Activated T-helper 9 cell treated with anti-CD3 and anti-CD28 coated beads, Interleukin-2, amount 50 U/mL, for 16 hours (primary cell): ENCODE measurements around the gene PROK1.

Experiments used
- DNase-seq: peaks from one replicate; pipeline ENCODE4 v3.0.0-alpha.2; 2020; ENCODE audit warnings: low read depth

The PROK1 gene

DNA sequence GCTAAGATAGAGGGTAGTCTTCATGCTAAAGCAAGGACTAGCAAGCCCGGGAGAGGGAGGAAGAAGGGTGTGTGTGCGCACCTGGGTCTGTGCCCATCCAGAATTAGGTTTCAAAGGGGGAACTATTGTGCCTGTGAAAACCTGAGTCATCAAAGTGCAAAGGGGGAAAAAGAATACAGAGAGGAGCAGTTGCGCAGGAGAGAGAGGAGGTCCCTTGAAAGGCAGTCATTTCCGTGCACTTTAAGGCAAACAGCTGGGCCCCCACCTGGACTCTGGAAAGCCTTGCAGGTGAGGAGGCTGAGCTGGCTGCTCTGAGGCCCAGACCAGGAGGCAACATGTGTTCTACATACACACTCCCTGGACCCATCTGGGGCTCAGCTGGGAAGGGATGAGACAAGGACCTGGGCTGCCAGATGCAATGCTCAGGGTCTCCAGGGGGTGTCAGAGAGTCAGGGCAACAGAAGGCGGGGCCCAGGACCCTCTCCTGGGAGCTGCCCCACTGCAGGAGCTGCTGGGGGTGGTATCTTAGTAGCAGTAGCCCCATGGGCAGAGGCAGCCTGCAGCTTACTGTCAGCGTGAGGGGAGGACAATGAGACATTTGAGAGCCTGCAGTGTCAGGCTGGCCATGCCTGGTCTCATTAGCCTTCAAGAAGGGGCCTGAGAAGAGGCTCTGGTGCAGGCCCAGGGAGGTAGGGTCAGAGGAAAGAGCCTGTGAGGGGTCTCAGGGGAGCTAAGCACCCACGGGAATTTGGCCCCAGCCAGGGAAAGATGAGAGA, 14.3 kb downstream of the PROK1 start:
- DNase-seq = no peak

DNA sequence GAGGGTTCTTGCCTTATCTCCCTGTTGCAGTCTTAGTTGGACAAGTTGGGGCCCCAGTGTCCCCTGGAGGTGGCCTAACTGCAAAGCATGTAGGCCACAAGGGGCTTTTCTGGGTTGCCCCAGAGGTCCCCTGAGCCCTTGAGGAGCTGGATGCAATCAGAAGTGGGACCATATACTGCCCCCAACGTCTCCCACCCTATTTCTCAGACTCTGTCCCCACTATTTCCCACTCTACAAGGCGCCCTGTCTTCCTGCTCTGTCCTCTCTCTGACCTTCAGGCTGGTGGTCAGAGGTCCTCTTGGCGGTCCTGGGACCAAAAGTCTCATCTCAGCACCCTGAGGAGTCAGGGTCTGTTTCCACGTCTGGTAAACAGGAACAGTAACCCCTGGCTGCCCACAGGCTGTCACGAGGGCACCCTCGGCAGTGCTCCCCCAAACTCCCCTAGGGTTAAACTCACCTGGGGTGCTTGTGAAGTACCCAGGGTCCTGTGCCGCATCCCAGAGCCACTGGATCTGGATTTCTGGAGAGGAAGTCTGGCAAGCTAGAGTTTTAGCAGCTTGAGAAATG, 14.9 kb downstream of the PROK1 start:
- DNase-seq = no peak

DNA sequence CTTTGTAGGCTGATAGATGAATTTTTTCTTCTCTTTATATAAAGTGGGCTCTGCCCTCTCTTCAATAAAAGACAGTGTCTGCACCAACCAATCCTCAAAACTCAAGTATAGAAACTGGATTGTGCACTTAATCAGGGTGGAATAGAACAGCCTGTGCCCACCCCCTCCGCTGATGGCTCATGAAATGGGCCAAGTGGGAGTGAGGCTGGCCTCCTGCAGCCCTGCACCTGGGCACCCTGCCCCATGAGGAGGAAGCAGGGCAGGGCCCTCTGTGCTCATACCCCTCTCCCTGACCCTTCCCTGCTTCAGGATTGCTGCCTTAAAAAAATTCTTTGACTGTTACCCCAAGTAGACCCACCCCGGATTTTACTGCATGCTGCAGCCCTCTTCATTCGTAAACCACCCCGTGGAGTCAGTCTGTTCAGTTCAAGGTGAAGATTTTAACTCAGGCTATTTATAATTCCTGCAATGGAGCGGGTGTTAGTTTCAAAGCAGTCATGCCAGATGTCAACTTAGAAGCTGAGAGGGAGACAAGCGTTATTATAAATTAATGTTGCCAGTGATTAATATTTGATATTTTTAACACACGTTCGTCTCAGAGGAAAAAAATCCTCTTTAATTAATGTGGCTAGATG, 15.8 kb downstream of the PROK1 start:
- no peak for DNase-seq

DNA sequence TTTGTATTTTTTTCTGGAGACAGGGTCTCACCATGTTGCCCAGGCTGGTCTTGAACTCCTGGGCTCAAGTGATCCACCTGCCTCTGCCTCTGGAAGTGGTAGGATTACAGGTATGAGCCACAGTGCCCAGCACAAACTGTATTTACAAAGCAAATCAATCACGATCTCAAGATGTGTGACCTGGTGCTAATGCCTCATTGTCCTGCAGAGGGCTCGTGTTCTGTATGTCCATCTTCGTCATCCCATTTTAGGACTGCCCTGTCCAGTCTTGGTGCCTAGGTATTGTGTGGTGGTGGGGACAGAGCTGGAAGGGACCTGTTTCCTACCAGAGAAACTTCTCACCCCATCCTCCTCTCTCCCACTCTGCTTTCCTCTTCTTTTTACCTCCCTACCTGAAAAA, 20.2 kb downstream of the PROK1 start:
- DNase-seq = no peak

DNA sequence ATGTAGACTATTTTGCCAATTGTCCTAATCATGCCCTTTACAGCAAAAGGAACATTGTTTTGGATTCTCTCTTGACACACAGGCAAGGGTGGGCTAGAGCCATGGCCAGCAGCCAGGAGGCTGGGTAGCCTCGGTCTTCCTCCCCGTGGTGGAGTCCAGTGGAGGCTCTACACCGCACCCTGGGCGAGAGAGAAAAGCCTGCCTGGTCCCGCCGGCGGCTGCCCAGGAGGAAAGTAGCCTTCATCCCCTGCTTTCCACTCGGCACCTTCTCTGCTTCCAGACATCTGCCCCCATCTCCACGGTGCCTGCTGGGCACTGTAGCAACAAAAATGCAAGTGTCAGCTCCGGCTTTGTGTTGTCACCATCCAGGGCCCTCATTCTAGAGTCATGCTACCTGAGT, 21.6 kb downstream of the PROK1 start:
- no peak for DNase-seq

DNA sequence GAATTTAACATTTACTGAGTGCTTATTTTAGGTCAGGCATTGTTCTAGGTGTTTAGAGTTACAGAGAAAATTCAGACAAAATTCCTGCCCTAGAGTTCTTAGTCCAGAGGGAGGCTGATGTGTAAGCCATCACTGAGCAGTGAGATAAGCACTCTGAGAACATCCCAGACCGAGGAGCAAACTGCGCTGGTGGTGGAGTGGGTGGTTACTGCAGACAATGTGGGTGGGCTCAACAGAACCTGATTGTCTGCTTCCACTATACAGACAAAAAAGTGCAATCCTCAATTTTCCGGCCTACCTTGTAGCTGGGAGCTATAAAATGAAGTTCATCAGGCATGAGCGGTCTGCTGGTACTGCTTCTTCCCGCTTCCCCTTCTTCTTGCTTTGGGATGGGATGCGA, 23.5 kb downstream of the PROK1 start:
- DNase-seq = no peak

DNA sequence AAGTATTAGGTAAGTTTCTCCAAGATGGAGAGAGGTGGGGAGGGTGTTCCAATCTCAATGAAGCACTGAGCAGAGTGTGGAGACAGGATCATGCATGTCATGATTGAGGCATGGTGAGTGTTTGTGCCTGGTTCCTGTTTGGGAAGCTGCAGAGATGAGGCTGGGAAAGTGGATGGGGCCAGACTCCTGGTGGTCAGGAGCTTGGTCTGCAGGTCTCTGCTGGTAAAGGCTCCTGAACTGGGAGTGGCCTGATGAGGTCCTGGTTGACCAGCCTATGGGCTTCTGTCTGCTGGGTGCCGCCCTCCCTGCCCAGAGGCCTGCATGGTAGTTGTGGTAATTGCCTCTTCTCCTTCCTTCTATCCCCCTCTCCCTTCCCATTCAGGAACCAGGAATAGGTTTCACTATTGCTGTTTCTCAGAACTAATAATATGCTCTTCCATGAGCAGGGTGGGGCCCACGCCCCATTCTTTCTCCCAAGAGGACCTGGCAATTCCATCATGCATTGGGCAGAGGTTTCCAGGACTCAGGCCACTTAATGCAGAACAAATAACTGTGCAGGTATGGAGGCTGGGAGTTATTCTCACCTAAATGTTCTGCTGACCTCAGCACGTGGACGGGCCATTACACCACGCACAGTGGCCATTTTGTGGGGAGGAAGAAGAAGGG, 24.5 kb downstream of the PROK1 start:
- no peak for DNase-seq

DNA sequence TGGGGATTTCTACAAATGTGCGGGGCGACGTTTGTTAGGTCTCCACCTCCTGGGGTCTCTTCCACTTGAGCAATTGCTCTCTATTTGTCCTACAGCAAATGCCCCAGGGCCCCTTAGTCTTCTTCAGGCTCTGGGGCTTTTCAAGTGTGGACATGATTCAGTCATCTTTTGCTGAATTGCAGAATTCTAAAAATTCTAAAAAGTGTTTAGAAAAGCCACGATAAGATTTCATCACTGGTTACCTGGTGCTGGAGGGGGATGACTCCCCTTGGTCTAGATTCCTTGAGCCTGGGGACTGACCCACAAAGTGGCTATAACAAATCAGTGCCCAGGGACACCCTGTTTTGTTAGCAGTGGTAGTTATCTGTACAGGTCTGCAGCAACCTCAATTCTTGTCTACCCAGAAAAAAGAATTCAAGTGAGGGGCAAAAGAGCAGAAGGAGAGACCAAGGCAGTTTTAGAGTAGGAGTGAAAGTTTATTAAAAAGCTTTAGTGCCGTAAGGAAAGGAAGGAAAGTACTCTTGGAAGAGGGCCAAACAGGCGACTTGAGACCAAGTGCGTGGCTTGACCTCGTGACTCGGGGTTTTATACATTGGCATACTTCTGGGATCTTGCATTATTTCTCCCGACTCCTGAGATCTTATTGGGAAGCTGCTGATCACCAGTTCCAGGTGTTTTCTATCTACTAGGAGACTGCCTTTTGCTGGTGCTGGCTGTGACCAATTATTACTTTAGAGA, 25.2 kb downstream of the PROK1 start:
- no peak for DNase-seq

DNA sequence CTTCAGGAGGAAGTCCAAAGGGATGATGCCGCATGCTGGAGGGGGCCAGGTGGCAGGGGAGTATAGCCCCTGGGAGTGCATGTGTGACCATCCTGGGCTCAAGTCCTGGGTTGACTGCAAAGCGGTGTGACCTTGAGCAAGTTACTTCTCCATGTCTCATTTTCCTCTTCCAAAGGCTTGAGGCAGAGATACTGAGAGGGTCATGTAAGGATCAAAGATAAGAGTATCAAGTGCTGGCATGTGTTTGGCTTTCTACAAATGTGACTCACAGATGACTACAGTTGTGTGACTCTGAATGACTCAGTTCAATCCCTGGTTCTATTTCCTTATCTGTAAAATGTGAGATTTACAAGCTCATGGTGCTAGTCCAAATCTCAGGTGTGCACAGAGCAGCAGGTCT, 26.1 kb downstream of the PROK1 start:
- no peak for DNase-seq

DNA sequence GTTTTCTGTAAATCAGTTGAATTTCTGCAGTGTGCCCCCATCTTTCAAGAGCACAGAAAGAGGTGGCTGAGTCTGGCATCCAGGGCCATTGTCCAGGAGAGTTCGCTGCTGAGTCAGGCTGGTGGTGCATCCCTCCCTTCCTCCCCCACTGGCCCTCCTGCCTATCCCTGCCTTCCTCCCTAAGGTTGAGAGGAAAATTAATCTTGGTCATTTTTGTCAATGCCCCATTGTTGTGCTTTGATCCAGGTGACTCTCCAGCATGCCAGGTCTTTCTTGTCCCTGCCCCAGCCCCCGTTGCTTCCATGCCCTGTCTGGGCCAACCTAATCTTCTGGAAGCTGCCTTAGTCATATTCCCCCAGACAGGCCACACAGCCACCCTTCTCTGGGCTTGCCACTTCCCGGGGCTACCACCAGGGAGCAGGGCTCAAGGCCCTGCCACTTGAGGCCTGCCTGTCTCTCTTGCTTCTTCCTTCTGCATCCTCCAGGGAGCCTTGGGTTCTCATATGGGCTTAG, 26.6 kb downstream of the PROK1 start:
- DNase-seq = no peak

DNA sequence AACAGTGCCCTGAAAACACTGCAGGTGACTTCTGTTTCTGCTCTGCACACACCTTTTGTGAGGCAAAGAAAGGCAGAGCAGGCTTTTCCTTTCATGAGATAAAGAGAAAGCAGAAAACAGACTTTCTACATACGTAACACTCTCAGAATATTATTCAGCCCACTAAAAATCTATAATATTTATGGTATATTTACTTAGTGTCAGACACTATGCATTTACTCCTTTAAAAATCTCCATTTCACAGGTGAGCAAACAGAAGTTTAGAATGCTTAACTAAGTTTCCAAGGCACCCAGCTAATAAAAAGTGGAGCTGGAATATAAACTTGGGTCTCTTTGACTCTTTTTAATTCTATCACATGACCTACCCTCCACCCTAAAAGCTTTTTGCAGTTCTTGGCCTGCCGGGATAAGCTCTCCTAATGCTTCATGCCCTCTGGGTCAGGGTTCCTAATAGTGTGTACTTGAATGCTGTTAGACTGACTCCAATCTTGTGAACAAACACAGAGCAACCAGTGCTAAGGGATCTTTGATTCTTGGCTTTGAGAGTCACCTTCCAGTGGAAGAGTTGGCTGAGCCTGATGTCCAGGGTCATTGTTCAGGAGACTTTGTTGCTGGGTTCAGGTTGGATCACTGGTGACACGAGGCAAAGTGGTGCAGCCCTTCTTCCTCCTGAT, 27.2 kb downstream of the PROK1 start:
- no peak for DNase-seq

DNA sequence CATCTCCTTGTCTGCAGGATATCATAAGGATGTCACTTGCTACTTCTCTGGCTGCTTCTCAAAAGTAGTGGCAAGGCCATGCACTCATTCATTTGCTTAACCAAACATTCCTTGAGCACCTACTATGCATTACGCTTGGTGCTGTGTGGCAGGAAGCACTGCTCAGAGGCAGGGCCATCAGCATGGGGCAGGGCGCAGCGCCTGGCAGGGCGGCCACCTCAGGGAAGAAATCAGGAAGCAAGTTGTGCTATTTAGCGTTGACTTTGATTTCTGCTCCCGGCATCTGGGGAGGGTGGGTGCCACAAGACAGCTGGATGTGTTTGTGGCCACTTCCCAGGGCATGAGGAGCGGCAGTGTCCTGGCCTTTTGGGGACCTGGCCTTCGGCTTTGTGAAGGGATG, 27.9 kb downstream of the PROK1 start:
- DNase-seq = no peak

DNA sequence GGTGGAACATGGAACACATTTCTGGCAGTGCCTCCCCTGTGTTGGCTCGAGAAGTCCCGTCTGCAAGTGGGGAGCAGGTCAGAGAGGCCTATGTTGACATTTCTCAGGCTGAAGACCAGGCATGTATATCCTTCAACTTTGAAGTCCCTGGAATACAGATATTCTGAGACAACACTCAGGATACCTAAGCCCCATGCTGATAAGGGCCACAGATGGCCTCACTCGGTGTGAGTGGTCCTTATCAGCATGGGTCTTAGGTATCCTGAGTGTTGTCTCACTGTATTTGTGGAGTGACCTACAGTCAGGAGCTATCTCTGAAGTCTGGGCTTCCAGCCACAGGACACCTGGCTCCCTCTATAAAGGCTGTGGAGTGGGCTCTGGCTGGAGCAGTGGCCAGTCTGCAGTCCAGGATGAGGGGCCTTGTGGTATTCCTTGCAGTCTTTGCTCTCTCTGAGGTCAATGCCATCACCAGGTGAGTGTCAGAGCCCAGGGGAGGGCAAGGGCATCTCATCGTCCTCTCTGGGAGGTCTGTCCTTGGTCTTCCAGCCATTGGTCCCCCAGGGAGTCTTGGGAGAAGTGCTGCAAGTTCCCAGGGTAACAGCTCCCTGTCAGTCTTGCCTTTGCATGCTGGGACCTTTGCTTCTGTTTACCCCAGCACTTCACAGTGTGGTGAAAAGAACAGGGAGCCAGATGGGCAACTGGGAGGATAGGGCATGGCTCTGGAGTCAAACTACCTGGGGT, 29.6 kb downstream of the PROK1 start:
- DNase-seq = no peak

DNA sequence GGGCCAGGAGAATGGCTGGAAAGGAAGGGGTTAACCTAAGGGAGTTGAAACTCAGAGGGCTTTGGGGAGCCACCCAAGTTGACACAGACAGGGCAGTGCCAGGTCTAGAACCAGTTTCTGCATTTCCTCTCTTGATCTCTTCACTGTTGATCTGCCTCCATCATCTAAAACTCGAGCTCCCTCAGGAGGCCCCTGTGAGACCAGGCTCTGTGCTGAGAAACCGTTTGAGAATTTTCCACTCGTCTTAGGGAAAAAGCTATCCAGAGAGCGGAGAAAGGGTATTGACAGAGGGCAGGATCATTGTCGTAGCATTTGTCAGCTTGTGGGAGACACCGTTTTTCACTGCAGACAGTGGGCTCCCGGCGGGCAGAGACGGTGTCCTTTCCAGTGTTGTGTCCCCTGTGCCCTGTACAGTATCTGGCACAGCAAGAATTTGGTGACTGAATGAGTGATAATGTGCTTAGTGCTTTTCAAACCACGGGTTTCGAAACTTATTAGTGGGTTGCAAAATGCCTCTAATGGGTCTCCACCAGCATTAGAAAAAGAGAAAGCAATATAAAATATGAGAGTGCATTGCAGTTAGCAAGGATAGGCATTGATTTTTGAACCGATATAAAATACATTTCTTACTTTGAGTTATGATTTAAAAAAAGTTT, 31.1 kb downstream of the PROK1 start:
- no peak for DNase-seq

DNA sequence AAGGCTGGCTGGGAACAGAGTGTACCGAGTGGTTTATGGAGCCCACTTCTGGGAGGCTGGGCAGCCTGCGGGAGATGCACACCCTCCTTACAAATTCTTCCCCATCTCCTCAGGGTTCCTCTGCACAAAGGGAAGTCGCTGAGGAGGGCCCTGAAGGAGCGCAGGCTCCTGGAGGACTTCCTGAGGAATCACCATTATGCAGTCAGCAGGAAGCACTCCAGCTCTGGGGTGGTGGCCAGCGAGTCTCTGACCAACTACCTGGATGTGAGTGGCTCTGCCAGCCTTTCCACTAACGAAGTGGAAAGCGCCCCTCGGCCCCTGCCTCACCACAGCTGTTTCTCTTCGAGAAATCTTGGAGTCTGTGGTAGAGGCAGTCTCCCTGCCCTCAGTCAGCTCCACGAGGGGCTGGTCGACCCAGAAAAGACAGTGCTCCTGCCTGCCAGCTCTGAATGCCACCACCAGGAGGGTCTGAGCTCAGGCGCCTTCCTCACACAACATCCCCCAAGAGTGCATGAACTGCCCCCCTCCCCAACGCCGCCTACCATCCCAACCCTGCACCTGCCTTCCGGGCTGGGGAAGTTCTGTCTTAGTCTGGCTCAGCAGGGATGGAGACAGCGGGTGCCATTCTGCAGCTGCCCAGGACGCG, 31.8 kb downstream of the PROK1 start:
- DNase-seq = no peak

DNA sequence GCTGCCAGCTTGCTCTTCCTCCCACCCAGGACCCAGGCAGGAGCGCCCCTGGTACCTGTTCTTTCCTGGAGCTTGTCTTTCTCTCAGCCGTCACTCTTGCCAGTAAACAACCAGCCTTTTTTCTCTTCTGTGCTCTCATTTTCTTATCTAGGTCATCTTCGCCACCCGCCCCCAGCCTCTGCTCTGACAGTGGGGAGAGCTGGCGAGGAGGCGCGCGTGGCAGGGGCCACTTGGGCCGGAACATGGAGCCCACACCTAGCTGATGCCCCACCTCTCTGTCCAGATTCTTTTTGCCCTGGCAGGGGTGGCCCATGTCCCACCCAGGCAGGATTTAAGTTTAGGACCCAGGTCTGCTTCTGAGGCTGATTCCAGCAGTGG, 32.3 kb downstream of the PROK1 start:
- no peak for DNase-seq

DNA sequence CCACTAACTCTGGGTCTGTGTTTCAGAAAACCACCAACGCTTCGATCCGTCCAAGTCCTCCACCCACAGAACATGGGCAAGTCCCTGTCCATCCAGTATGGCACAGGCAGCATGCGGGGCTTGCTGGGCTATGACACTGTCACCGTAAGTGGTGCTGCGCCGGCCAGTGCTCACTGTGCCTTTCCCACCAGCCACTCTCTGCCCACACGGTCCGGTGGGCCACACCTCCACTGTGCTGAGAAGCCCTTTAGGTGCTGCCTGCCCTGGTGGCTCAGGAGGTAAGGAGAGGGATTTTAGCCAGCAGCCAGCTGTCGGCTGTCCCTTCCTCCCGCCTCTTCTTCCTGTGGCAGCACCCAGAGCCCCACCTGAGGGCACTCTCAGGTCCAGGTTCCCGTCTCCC, 33.9 kb downstream of the PROK1 start:
- no peak for DNase-seq

DNA sequence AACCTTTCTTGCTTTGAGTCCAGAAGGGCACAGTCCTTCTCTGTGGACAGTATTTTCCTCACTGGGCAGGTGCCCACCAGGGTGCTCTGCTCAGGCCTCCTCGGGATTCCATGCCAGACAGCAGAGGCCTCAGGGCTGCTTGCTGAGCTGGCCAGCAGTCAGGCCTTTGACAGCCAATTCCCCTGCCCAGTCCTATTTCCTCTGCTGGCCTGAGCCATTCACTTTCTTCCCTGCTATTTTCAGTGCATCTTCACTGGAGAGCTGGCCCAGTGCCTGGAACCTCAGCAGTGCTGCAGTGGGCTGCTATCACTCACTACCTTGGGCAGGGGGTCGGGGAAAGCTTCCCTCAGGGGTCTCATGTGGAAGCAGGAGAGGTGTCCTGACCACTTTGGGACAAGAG, 34.8 kb downstream of the PROK1 start:
- DNase-seq = no peak

DNA sequence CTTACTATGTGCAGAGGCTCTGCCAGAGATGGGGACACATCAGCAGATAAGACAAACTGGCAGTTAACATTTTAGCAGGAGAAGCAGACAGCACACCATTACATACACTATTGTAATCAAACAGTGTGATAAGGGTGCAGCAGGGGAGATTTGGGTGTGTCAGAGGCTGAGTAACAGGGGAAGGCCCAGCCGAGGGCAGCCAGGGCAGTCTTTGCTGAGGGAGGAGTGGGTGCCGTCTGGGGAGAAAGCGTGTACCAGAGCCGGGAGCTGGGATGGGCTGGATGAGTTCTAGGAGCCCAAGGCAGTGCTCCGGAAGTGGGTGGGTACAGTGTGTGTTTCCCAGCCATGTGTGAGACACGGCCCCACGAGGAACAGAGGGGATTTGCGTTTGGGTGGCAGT, 36.8 kb downstream of the PROK1 start:
- no peak for DNase-seq

DNA sequence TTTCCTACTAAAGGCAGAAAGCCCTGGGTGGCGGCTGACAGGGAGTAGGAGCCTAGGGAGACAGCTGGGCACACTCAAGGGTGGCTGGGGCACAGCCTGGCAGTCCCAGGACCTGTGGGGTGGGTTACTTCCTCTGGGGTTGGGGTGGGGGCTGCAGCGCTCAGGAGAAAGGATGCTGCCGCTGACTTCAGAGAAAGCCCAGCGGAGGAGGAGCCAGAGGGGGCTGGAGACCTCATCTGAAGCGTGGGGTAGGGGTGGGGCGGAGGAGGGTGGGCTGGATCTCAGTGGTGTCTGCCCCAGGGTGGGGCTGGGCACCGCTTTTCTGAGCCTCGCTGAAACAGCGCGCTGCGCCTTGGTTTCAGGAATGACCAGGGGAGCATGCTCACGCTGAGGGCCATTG, 37.2 kb downstream of the PROK1 start:
- no peak for DNase-seq
